Activated CD4-positive, CD25-positive, alpha-beta regulatory T cell treated with anti-CD3 and anti-CD28 coated beads, Interleukin-2, amount 50 U/mL, for 16 hours (primary cell): Measurements from ENCODE around the gene PADI2.

Experiments used
- DNase-seq: peaks from one replicate; pipeline ENCODE4 v3.0.0-alpha.2; 2020; ENCODE audit warnings: low read depth, low spot score

PADI2 gene

DNA sequence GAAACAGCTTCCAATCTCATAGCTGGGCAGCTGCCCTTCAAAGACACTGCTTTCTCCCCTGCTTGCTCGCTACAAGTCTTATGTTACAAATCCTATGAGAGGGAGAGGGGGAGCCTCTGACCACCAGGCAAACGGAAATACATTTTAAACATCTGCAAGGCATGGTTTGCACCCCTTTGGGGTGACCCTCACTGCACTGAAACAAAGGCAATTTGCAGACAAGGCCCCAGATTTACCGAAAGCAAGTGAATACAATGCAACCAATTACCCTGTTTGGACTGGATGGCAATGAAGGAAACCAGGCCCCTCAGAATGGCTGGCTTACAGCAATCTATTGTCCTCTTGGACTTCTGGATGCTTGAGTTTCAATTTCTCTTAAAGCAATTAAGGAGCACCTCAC, 95.7 kb downstream of the PADI2 start:
- no peak for DNase-seq

DNA sequence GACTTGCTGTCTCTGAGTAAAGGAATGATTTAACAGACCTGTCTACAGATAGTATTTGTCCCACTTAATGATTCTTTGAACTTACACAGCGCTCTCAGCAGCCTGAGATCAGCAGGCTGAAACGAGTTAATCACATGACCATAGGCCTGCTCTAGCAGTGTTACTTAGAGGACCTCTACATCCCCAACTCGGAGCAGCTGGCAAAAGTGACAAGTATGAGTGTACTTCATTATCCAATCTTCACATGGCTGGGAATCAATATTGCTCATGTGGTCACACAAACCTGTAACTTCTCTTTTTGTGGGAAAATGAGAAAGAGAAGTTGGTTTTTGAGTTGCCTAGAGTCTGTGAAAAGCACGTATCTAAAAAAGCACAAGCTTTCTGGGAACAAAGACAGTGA, 96.1 kb downstream of the PADI2 start:
- no peak for DNase-seq

DNA sequence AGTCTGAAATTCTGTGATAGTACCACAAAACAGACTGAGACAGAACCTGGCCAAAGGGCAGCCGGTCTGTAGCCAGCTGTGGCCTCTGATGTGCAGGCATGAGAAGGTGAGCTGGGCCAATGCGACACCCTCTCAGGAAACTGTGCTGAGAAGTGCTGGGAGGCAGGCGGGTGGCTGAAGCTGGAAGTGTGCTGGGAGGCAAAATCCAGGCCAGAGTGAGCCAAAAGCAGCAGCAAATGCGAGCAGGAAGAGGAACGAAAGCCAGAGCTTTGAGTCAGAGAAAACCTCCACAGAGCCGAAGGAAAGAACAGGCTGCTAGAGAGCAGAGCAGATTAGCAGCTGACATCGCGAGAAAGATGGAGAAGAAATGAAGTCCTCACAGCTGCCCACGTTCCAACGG, 97.4 kb downstream of the PADI2 start:
- no peak for DNase-seq

DNA sequence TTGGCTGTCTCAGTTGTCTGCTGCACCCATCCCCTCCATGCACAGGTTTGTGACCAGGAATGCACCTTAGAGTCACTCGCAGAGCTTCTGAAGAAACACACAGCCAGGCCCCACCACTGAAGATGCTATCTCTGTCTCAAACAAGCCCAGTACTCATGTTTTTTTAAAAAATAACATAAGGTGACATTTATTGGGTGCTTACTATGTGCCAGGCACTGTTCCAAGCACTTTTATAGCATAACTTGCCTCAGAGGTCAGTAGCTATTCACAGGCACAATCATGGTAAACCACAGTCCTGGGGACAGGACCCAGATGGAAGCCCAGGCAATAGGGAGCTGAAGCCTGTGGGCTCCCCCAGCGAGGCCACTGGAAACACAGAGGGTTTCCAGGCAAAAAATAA, 98.7 kb downstream of the PADI2 start:
- no peak for DNase-seq

DNA sequence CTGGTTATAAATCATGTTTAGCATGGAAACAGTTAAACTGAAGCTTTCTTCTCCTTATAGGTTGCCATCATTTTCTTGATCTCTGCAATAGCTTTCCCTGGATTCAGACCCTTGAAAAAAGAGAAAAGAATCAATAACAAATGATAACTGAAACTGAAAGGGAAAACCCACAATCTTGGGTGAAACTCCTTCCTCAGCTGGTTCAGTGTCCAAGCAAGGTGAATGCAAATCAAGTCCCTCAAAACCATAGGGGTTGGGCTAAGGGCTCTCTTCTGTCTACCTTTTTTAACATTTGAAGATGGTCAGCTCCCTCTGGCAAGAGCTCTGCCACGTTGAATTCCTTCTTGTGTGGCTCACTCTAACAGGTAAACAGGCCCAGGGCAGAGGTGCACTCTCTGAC, 100.4 kb downstream of the PADI2 start:
- DNase-seq = no peak

DNA sequence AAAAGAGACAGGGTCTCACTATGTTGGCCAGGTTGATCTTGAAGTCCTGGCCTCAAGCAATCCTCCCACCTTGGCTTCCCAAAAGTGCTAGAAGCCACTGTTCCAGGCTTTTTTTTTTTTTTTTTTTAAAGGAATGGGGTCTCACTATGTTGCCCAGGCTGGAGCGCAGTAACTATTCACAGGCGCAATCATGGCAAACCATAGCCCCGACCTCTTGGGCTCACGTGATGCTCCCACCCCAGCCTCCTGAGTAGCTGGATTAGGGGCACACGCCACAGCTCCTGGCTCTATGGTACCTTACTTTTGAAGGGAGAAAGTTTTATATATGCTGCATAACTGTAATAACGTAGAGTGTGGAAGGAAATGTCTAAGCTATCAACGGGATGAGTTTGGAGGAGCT, 101.8 kb downstream of the PADI2 start:
- no peak for DNase-seq
